GM23338 (cell line): ENCODE results near the gene VPS39. TPM values are rescaled to one million over a fixed set of nuclear protein-coding genes. Genes with fewer than 3 reads are reported as not detected.

Experiments used
- ATAC-seq: fragments of 200-7000 bp; cut with Tn5 transposase; 3 replicates; pipeline ENCODE4 v1.9.1; 2020
- DNase-seq: peaks from one replicate; pipeline ENCODE4 v3.0.0-alpha.2; 2015; ENCODE audit warnings: low spot score
- H2AFZ ChIP-seq: fragments of 200-600 bp; sonication (generic); 2 replicates; pipeline ENCODE4 v1.8.0; 2016; ENCODE audit warnings: antibody characterized with exemption, mild to moderate bottlenecking, moderate library complexity
- H3F3A ChIP-seq: fragments of 200-600 bp; sonication (generic); replicated peaks from 2 replicates; pipeline ENCODE4 v1.8.0; 2017; ENCODE audit warnings: antibody characterized with exemption, mixed run types, low read depth
- H3K27ac ChIP-seq: fragments of 200-600 bp; sonication (generic); 2 replicates; pipeline ENCODE4 v1.6.1; 2016; ENCODE audit warnings: low read depth
- H3K27me3 ChIP-seq: fragments of 200-600 bp; sonication (generic); 2 replicates; pipeline ENCODE4 v1.8.0; 2016; ENCODE audit warnings: mild to moderate bottlenecking, mixed run types, moderate library complexity; ENCODE audit not compliant: insufficient read depth
- H3K36me3 ChIP-seq: fragments of 200-600 bp; sonication (generic); 2 replicates; pipeline ENCODE4 v1.8.0; 2016; ENCODE audit warnings: mild to moderate bottlenecking; ENCODE audit not compliant: insufficient read depth
- H3K4me1 ChIP-seq: fragments of 200-600 bp; sonication (generic); 2 replicates; pipeline ENCODE4 v1.8.0; 2016; ENCODE audit warnings: mild to moderate bottlenecking, moderate library complexity; ENCODE audit not compliant: insufficient read depth
- H3K4me2 ChIP-seq: fragments of 200-600 bp; sonication (generic); 2 replicates; pipeline ENCODE4 v1.7.1; 2017; ENCODE audit warnings: mixed run types
- H3K4me3 ChIP-seq: fragments of 200-600 bp; sonication (generic); 2 replicates; pipeline ENCODE4 v1.6.1; 2016; ENCODE audit warnings: mixed run types
- H3K79me2 ChIP-seq: fragments of 200-600 bp; sonication (generic); replicated peaks from 2 replicates; pipeline ENCODE4 v1.8.0; 2017; ENCODE audit warnings: mild to moderate bottlenecking; ENCODE audit not compliant: insufficient read depth
- H3K9me2 ChIP-seq: fragments of 200-600 bp; sonication (generic); 2 replicates; pipeline ENCODE4 v1.8.0; 2017; ENCODE audit not compliant: insufficient read depth
- H4K20me1 ChIP-seq: fragments of 200-600 bp; sonication (generic); replicated peaks from 2 replicates; pipeline ENCODE4 v1.8.0; 2017; ENCODE audit warnings: mild to moderate bottlenecking; ENCODE audit not compliant: insufficient read depth
- H3K27ac Mint-ChIP-seq: 2 replicates; pipeline ENCODE4 v1.8.0; 2020; ENCODE audit warnings: inconsistent platforms, mild to moderate bottlenecking, moderate library complexity, mixed read lengths
- H3K27me3 Mint-ChIP-seq: 3 replicates; pipeline ENCODE4 v1.8.0; 2022; ENCODE audit warnings: low read depth, mild to moderate bottlenecking, moderate library complexity, mixed read lengths, inconsistent platforms; ENCODE audit not compliant: insufficient read depth, poor library complexity
- H3K36me3 Mint-ChIP-seq: 3 replicates; pipeline ENCODE4 v1.8.0; 2021; ENCODE audit warnings: low read depth, mild to moderate bottlenecking, inconsistent platforms, moderate library complexity, mixed read lengths
- H3K4me1 Mint-ChIP-seq: 3 replicates; pipeline ENCODE4 v1.8.0; 2020; ENCODE audit warnings: mild to moderate bottlenecking, inconsistent platforms, mixed read lengths
- H3K4me3 Mint-ChIP-seq: 3 replicates; pipeline ENCODE4 v1.8.0; 2021; ENCODE audit warnings: moderate library complexity, mild to moderate bottlenecking, inconsistent platforms, mixed read lengths
- H3K9me3 Mint-ChIP-seq: 3 replicates; pipeline ENCODE4 v1.8.0; 2020; ENCODE audit warnings: moderate library complexity, mild to moderate bottlenecking, inconsistent platforms, mixed read lengths
- JUNB ChIP-seq: IDR thresholded peaks from one replicate; pipeline ENCODE4 v1.6.1; 2016; ENCODE audit warnings: antibody characterized with exemption; ENCODE audit not compliant: unreplicated experiment
- NANOG ChIP-seq: IDR thresholded peaks from 2 replicates; pipeline ENCODE4 v1.6.1; 2016; ENCODE audit warnings: antibody characterized with exemption, borderline replicate concordance
- POLR2AphosphoS5 ChIP-seq: IDR thresholded peaks from 2 replicates; pipeline ENCODE4 v1.6.1; 2016; ENCODE audit warnings: antibody characterized with exemption, low read depth
- STAT1 ChIP-seq: IDR thresholded peaks from one replicate; pipeline ENCODE4 v1.6.1; 2016; ENCODE audit warnings: antibody characterized with exemption; ENCODE audit not compliant: unreplicated experiment
- ZNF331 ChIP-seq: fragments of 250-450 bp; sonication (Bioruptor Pico); IDR thresholded peaks from 2 replicates; pipeline ENCODE4 v1.5.0; 2020; ENCODE audit warnings: low read depth, mild to moderate bottlenecking, moderate library complexity
- polyA plus RNA-seq: library from polyadenylated mRNA; unstranded; fragments of >200 nt; fragmentation: Nextera tagmentation; extraction: Ambion mirVana; gene quantifications from 2 replicates; pipeline ENCODE4 v1.2.1, GENCODE V29; 2016
- total RNA-seq: library from RNA; depleted of rRNA; stranded (reverse); fragments of >200 nt; shearing (Covaris generic); gene quantifications from 2 replicates; pipeline ENCODE4 v1.2.3, GENCODE V29; 2014
- TF ChIP-seq, protein P1 (sequence below): IDR thresholded peaks from 2 replicates; pipeline ENCODE4 v1.6.1; 2016; ENCODE audit warnings: antibody characterized with exemption
- TF ChIP-seq, protein P2 (sequence below), 2 experiments: fragments of 200-600 bp in 1 of 2; sonication (generic) in 1 of 2; conservative IDR thresholded peaks; 2 replicates each; pipeline versions ENCODE4 v1.5.1 to v1.6.1; 2016 to 2017; ENCODE audit warnings: antibody characterized with exemption in 2 of 2, low read depth in 2 of 2, mild to moderate bottlenecking in 2 of 2, moderate library complexity in 1 of 2
- TF ChIP-seq, protein P3 (sequence below): IDR thresholded peaks from one replicate; pipeline ENCODE4 v1.6.1; 2018; ENCODE audit warnings: antibody characterized with exemption; ENCODE audit not compliant: unreplicated experiment

VPS39 gene
- total and polyA plus RNA-seq, 2 experiments from 2014 or later: 14.9 to 45.1 TPM

DNA sequence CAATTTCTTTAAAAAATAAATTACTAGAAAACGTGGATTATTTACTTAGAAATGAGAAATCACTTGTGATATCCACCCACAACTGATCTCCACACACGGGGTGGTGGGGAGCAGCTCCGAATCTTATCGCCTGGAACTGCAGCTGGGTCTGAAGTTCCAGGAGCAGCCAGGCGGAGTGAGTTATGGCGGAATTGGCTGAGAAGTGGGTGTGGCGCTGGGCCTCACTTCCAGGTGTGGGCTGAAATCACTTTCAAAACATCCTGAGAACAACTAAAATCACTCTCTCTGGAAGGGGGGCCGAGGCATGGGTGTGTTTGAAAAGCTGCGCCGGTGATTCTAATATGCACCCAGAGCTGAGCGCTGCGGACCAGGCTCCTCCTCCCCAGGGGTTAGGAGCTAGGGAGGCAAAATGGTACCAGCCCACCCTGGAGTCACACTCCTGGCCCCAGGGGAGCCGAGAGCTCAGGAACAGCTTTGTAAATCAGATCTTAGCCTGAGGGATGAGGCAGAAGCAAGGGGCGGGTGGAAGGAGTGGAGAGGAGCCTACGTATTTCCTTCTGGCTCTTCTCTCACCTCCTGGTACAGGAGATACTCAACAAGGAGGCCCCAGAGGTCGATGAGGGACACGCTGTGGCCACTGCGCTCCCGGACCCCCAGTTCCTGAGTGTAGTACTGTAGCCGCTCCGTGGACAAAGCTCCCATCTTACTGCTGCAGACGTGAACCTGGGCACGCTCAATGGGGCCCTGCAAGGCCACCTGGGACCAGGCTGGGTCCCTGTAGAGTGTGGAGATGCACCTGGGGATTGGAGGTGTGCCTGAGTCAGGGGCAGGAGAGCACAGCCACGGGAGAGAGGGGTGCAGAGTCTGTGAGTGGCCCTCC lies 61.3 kb downstream of the VPS39 start:
- H3K4me1 Mint-ChIP-seq: no peaks in the 10 kb centered on the region; the same call in 2 of the 3 replicates
- no peak overlapping the region for H3K27ac Mint-ChIP-seq
- H3F3A ChIP-seq: no peaks in the 10 kb centered on the region
- no peak overlapping the region for H3K4me2 ChIP-seq
- ATAC-seq: no peak
- H3K4me1 ChIP-seq: no peaks in the 10 kb centered on the region
- no peak overlapping the region for H3K4me3 Mint-ChIP-seq
- H4K20me1 ChIP-seq: no peaks in the 10 kb centered on the region
- no peaks in the 10 kb centered on the region for H3K27me3 ChIP-seq
- no peak overlapping the region for H3K4me3 ChIP-seq
- no peak overlapping the region for H3K27ac ChIP-seq
- no peaks in the 10 kb centered on the region for H3K79me2 ChIP-seq
- no peaks in the 10 kb centered on the region for H3K9me2 ChIP-seq
- H3K36me3 Mint-ChIP-seq: no peaks in the 10 kb centered on the region
- no peak for DNase-seq
- 0 out of 2 replicates have a peak overlapping the region, but pooled peaks have one; percentile 66 for H2AFZ ChIP-seq
- no peaks in the 10 kb centered on the region for H3K36me3 ChIP-seq
- H3K9me3 Mint-ChIP-seq: peaks cover 2% of the 10 kb centered on the region; the same call in 2 of the 3 replicates
- H3K27me3 Mint-ChIP-seq: peaks cover 5% of the 10 kb centered on the region
- TF ChIP-seq, protein P1, sequence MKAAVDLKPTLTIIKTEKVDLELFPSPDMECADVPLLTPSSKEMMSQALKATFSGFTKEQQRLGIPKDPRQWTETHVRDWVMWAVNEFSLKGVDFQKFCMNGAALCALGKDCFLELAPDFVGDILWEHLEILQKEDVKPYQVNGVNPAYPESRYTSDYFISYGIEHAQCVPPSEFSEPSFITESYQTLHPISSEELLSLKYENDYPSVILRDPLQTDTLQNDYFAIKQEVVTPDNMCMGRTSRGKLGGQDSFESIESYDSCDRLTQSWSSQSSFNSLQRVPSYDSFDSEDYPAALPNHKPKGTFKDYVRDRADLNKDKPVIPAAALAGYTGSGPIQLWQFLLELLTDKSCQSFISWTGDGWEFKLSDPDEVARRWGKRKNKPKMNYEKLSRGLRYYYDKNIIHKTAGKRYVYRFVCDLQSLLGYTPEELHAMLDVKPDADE: no peak
- TF ChIP-seq JUNB (no peak), ZNF331 (CRISPR knock-in tag) (no peak), STAT1 (no peak), POLR2AphosphoS5 (no peak), NANOG (no peak)
- TF ChIP-seq, protein P2, sequence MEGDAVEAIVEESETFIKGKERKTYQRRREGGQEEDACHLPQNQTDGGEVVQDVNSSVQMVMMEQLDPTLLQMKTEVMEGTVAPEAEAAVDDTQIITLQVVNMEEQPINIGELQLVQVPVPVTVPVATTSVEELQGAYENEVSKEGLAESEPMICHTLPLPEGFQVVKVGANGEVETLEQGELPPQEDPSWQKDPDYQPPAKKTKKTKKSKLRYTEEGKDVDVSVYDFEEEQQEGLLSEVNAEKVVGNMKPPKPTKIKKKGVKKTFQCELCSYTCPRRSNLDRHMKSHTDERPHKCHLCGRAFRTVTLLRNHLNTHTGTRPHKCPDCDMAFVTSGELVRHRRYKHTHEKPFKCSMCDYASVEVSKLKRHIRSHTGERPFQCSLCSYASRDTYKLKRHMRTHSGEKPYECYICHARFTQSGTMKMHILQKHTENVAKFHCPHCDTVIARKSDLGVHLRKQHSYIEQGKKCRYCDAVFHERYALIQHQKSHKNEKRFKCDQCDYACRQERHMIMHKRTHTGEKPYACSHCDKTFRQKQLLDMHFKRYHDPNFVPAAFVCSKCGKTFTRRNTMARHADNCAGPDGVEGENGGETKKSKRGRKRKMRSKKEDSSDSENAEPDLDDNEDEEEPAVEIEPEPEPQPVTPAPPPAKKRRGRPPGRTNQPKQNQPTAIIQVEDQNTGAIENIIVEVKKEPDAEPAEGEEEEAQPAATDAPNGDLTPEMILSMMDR (conservative IDR thresholded peaks at IDR 0.05; ENCODE audit: low read depth in 2 of 2): no peak
- TF ChIP-seq, protein P3, sequence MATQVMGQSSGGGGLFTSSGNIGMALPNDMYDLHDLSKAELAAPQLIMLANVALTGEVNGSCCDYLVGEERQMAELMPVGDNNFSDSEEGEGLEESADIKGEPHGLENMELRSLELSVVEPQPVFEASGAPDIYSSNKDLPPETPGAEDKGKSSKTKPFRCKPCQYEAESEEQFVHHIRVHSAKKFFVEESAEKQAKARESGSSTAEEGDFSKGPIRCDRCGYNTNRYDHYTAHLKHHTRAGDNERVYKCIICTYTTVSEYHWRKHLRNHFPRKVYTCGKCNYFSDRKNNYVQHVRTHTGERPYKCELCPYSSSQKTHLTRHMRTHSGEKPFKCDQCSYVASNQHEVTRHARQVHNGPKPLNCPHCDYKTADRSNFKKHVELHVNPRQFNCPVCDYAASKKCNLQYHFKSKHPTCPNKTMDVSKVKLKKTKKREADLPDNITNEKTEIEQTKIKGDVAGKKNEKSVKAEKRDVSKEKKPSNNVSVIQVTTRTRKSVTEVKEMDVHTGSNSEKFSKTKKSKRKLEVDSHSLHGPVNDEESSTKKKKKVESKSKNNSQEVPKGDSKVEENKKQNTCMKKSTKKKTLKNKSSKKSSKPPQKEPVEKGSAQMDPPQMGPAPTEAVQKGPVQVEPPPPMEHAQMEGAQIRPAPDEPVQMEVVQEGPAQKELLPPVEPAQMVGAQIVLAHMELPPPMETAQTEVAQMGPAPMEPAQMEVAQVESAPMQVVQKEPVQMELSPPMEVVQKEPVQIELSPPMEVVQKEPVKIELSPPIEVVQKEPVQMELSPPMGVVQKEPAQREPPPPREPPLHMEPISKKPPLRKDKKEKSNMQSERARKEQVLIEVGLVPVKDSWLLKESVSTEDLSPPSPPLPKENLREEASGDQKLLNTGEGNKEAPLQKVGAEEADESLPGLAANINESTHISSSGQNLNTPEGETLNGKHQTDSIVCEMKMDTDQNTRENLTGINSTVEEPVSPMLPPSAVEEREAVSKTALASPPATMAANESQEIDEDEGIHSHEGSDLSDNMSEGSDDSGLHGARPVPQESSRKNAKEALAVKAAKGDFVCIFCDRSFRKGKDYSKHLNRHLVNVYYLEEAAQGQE: no peak
